Measurements from ENCODE around the gene ITM2B. TPM values are rescaled to one million over a fixed set of nuclear protein-coding genes. Genes with fewer than 3 reads are reported as not detected.
"Not testable (repeated sequence)": the region's sequence is repeated elsewhere in the genome, so short reads cannot be mapped to it uniquely, and the experiment has no call there.

The ITM2B gene
- polyA plus RNA-seq, 3 donors = 154 to 538 (median 387) TPM

DNA sequence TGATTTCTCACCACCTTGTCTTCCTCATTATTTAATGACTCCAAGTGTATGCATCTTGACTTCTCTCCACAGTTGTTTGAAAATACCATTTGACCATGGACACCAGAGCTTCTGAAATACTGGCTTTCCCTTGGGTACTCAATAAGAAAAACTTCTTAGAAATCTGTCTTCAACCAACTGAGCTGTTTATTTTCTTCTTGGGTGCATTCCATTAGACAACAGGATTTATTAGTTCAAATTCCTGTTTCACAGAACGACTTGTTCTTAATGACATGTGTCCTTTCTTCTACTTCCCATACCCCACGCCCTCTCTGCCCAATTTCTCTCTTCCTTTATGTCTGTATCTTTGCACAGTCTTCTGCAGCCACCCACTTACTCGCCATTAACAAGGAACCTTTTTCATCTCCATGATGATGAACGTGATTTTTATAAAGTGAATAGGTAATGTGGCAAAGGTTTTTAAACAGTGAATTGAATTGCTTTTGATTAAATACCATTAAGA, 11.3 kb upstream of the ITM2B start:
- H3K27ac ChIP-seq (ENCODE audit: low read depth, low read length) = peak overlapping the region; percentile 16
- 37 to 71% (median 42%) methylated on average over 4 of the region's 4 CpGs for WGBS, 3 donors

DNA sequence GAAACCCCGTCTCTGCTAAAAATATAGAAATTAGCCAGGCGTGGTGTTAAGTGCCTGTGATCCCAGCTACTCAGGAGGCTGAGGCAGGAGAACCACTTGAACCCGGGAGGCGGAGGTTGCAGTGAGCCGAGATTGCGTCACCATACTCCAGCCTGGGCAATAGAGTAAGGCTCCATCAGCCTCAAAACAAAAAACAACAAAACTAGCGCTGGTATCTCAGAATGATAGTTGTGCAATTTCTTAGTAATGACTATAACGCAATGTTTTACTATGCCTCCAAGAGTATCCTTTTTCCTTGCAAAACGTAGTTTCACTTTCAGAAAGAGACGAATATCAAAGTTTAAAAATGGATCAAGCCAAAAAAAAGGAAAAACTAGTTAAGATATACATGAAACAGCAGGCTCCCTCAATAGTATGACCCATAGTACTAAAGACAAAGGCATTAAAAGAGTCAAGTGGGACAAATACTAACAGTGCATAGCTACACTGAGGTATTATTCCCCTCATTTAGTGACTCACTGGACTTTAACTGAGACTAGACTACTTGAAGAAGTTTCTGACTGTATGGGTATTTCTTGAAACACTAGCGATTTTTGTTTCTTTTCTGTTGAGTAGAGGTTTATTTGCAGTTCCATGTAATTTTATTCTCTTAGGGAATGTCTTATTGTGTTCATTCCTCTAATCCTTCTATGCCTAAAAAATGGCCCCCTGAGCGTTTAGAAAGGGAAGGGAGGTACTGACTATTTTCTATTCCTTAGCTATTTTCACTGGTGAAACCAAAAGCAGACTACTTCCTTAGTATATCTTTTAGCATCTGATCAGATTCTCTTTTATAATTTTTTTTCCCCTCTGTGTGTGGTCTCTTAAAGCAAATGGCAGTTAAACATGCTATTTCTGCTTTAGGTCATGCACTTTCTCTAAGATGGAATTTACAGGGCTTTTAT, 10.4 kb upstream of the ITM2B start:
- 23 to 80% (median 26%) methylated on average over 12 of the region's 12 CpGs for WGBS, 3 donors
- H3K27ac ChIP-seq (ENCODE audit: low read depth, low read length) = no peak overlapping the region

DNA sequence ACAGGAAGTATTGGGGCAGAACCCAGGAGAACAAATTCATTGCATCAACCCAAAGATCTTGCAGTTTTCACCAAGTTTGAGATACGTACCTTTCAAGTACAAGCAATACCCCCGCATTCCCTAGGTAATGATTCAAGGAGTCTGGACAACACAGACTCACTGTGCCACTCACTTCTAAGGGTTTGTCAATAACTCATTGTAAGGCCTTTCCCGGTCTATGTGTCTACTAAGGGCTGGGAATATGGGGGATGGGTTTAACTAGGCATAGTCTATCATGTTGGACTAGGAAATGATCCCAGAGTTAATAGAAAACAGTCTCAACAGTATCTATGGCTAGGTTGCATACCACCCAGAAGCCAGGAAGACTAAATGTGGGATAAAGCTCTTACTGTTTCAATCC, 8.3 kb upstream of the ITM2B start:
- no peak overlapping the region for H3K27ac ChIP-seq (ENCODE audit: low read depth, low read length)
- 82 to 85% (median 83%) methylated on average over 3 of the region's 3 CpGs for WGBS, 3 donors

DNA sequence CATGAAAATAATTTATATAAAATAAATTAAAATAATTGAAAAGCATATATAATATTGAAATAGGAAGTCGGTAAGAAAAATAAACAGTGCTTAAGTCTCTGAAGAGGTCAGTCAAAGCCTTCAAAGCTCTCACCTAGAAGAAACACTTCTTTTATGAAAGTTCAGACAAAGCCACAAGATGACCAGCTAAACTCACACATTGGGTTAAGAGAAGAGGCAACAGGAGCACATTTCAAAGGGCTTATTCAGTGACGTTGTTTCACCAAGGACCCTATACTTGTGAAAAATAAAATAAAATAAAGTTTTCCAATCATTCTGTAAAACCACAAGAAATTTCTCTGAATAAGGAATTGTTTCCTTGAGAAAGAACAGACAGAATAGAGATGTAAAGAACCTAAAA, 2.5 kb upstream of the ITM2B start:
- H3K27ac ChIP-seq (ENCODE audit: low read depth, low read length) = no peak overlapping the region
- 71 to 88% (median 87%) methylated on average over 2 of the region's 2 CpGs for WGBS, 3 donors

DNA sequence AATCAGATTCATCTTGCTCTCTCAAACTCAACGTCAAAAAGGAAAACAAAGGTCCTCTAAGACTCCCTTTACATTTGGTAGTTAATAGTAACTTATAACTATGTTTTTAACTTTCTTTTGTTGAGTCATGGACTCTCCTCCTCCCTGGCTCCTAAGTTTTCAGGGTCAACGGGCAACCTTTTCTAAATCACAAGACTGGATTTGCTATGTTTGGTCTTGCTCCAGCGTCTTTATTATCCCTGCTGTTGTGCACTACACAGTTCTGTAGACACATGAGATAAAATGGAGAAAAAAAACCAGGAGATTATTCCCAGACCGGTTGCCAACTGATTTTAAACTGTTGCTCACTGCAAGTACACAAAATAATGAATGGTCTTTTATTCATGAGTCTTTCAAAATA, 1.9 kb upstream of the ITM2B start:
- 14 to 59% (median 46%) methylated on average over 4 of the region's 4 CpGs for WGBS, 3 donors
- no peak overlapping the region for H3K27ac ChIP-seq (ENCODE audit: low read depth, low read length)

DNA sequence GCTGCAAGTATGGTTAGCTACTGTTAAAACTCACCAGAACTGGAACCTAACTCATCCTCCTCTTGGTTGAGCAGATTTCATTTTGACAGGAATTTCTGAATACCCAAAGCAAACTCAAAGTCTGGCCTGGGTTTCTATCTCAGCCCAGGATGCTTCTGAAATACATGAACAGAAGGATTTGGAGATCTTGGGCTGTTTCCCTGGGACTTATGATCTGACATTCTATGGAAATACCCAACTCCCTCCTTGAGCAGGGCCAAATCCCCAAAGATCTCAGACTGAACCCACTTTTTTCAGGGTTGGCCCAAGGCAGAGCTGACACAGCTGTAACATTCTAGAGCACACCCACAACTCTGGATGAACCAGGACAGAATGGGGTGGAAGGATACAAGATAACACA, 1.1 kb upstream of the ITM2B start:
- H3K27ac ChIP-seq (ENCODE audit: low read depth, low read length) = no peak overlapping the region

DNA sequence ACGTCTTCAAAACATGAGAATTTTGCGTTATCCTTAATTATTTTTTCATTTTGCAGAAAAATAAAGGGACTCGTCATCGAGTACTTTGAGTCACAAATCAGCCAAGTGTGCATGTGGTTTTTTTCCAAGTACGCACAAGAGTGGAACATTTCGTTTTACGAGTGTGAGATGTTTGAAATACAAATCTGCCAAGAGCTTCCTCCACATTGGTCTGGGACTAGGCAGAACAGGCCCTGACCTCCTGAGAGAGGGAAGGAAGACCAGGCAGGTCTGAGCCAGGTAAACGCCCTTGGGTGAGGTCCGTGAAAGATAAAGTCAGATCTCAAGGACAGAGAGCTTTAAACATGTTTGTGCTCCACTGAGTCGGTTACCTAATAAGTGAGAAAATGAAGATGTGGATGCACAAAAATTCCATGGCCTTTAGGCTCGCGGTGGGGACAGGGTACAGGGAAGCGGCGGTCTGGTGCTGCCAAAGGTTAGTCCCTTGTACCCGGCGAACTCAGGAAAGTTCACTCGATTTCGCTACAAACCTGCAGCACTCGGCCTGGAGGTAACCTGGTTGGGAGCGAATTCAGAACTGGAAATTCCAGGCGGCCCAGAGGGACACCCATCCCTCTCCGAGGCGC, 473 bp upstream of the ITM2B start:
- H3K27ac ChIP-seq (ENCODE audit: low read depth, low read length) = no peak overlapping the region
- 13 to 15% (median 14%) methylated on average over 23 of the region's 23 CpGs for WGBS, 3 donors

DNA sequence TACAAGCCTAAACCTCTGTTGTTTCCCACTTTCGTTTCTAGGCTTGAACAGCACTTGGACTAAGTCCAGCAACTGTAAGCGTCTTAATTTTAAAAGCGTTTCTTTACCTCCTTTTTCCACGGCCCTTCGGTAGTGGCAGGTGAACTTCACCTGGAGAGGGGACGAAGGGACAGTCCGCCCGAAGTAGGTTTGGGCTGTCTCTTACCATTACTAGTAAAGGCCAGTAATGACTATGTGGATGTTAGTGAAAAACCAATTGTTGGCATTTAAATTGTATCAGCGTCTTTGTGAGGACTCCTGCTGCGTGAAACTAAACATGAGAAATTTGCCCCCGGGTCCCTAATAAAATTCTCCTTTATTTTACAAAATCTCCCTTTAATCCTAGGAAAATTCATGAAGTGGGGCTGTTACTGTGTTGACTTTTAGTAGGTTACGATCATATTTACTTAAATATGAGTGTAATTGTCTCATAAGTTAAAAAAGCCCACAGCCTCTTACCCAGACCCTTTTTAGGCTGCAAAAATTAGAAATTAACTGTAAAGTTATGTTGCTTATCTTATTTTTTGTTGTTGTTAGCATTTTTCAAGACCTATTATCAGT, 983 bp downstream of the ITM2B start:
- 0 to 1% (median 1%) methylated on average over 12 of the region's 12 CpGs for WGBS, 3 donors
- H3K27ac ChIP-seq (ENCODE audit: low read depth, low read length) = no peak overlapping the region

DNA sequence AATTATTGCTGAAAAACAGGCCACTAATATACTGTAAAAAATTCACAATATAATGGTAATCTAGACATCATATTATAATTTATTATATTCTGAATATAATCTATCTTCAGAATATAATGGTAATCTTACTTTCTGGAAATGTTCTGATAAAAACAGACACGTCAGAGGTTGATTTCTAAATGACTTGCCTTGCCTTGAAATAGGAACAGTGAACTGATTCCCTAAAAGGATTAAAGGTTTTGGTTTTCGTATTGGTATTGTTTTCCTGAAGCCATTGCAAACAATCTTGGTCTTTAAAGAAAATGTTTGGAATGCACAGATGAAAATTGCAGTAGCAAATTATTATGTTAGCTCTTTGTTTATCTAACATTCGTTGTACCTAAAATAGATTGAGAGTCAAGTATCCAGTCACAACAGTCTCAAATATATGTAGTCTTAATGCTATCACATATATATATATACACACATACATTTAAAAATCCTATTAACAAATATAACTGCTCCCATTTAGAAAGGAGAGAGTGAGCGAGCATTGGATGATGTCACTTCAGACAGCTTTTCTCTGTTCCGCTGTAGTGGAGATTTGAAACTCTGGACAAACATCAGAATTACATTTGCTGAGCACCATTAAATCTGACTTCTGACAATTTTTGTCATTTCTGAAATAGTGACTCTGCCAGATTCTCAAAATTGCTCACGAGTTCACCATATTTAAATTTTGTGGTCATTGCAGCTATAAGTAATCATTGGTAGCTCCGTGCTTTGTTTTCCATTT, 1.7 kb downstream of the ITM2B start:
- 4 to 10% (median 8%) methylated on average over 7 of the region's 7 CpGs for WGBS, 3 donors
- peak overlapping the region; percentile 49 for H3K27ac ChIP-seq (ENCODE audit: low read depth, low read length)

DNA sequence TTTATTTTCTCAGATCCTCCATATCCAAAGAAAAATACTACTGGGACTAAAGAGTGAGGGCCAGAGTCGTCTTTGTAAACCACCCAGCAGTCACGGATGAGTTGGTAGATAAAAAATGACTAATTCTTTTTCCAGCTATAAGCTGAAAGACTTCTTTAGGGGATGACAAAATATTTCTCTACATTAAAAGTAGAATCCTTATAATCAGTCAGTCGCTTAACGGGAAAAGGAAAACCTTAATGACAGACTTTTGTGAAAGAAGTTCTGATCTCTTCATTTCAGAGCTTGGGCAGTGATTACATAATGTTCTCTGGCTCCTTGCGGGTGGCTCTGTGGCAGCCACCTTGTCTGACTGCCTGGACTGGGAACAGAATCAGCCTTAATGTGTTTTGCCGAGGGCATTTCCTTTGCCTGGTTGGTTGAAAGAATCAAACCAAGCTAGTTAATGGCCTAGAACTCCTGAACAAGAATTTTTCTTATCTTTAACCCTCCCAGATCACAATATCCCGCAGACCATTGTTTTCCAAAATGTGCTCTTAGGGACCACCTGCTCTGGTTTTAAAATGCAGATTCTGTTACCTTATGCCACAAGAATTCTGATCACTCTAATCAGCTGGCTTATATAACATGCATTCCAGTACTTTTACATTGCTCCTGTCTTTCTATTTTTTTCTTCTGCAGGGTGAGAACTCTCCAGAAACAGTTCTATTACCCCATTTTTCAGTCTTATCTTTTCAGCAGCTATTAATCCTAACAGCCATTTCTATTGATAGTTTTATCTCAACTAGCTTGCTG, 2.5 kb downstream of the ITM2B start:
- 6 to 12% (median 11%) methylated on average over 7 of the region's 7 CpGs for WGBS, 3 donors

DNA sequence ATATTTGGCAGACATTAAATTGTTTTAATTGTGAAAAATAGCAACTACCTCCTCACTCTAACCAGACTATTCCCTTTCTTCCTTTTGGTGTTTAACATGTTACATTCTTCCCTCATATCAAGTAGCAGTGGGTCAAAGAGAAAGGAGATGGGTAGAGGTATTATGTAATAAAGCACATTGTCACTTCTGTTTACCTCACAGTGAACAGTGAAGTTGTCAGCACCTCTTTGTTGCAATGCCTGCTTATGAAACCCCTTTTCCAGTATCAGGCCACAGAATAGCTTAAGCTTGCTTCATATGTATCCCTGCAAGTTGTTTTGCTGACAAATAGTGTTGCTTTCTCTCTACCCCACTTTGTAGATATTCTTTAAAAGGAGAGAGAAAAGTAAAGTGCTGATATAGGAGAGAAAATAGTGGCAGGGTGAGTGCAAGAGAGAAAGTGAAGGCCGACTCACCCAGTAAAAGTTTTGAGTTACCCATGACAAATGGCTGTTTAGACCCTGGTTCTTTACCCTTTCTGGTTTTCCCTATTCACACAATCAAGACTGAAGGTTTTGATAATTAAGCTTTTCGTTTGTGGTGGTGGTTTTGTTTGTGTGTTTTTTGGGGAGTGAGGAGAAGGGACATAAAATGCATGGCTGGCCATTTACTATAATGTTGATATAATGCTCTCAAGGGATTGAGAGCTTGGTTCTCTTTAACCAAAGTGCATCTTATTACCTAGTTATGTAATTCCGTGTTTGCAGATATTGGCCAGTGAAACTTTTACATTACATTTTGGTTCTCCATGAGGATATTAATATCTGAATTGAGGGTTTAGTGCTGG, 3.7 kb downstream of the ITM2B start:
- WGBS, 3 donors = 17 to 21% (median 18%) methylated on average over 3 of the region's 3 CpGs
- H3K27ac ChIP-seq (ENCODE audit: low read depth, low read length) = no peak overlapping the region

More for the DNA sequence above, 2.5 kb downstream of the ITM2B start:
- peak overlapping the region; percentile 49 for H3K27ac ChIP-seq (ENCODE audit: low read depth, low read length)

DNA sequence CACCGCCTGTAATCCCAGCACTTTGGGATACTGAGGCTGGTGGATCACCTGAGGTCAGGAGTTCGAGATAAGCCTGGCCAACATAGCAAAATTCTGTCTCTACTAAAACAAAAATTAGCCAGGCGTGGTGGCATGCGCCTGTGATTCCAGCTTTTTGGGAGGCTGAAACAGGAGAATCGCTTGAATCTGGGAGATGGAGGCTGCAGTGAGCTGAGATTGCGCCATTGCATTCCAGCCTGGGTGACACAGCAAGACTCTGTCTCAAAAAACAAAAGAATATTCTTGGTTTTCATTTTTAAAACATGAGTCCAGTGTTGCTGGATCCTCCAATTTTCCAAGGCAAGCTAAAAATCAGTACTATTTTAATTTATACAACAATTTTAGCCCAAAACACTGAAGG, 6.4 kb downstream of the ITM2B start:
- WGBS, 3 donors = 96 to 97% (median 96%) methylated on average over 6 of the region's 6 CpGs
- H3K27ac ChIP-seq (ENCODE audit: low read depth, low read length) = not testable (repeated sequence)

DNA sequence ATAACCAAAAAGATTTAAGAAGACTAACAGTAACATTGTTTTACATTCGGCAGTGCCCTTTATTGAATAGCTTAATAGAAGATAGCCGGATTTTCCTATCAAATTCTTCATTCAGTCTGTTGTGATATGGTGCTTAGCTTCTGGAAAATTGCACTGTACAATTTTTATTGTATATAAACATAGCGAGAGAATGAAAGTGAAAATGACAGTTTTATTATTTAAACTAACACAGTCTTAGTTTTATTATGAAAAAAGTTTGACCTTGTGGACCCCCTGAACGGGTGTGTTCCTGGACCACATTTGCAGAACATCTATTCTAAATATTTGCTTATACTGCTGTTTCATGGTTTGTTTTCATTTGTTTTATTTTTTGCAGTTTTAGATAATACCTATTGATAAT, 8.6 kb downstream of the ITM2B start:
- no peak overlapping the region for H3K27ac ChIP-seq (ENCODE audit: low read depth, low read length)
- 42 to 68% (median 63%) methylated on average over 4 of the region's 4 CpGs for WGBS, 3 donors

DNA sequence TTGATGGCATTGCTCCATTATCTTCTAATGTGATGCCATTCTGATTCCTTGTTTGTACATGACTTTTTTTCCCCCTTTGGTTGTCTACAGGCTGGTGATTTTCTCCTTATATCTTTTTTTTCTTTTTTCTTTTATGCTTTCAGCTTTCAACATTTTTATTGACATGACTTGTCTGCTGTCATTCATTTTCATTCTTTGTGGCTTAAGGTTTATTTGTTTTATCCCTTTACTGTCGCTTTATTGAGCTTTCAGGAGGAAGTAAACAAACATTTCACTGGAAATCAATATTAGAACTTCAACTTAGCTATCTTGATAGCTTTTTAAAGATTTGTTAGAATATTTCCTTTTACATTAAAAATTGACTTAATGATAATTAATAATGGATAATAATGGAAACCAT, 9.7 kb downstream of the ITM2B start:
- WGBS, 3 donors = 34 to 91% (median 87%) methylated on average over 1 of the region's 1 CpG
- H3K27ac ChIP-seq (ENCODE audit: low read depth, low read length) = no peak overlapping the region

DNA sequence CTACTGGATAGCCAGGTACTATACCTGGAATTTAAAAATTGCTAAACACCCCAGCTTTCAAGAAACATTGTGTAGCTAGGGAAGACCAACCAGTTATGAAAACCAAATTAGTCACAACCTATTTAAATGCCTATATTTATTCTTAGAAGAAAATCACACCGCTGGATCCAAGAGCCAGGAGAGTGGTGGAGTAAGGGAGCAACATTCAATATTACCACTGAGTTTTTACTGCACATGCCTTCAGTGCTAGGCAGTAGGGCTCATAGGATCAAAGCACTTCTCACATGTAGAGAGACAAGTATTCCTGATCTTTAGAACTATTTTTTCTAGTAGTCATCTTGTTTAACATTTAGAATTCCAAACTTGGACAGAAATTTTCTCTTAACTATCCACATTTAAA, 11.2 kb downstream of the ITM2B start:
- no peak overlapping the region for H3K27ac ChIP-seq (ENCODE audit: low read depth, low read length)
- WGBS, 3 donors = 83 to 92% (median 84%) methylated on average over 1 of the region's 1 CpG

DNA sequence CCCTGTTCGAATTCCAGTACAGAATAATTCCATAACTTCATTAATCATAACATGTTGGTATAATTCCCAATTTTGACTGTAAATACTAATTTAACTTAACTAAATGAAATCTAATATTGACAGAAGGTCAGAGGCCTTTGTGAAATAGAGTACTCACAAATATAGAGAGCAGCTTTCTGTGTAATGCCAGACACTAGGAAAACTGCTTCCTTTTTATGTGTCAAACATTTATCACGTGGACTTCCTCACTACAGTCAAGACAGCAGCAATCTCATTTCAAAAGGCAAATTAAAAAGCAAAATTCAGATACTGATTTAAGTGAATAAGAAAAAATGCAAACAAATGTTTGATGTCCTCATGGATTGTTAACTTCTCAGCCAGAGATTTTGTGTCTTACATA, 13.1 kb downstream of the ITM2B start:
- 30 to 47% (median 39%) methylated on average over 2 of the region's 2 CpGs for WGBS, 3 donors
- no peak overlapping the region for H3K27ac ChIP-seq (ENCODE audit: low read depth, low read length)

DNA sequence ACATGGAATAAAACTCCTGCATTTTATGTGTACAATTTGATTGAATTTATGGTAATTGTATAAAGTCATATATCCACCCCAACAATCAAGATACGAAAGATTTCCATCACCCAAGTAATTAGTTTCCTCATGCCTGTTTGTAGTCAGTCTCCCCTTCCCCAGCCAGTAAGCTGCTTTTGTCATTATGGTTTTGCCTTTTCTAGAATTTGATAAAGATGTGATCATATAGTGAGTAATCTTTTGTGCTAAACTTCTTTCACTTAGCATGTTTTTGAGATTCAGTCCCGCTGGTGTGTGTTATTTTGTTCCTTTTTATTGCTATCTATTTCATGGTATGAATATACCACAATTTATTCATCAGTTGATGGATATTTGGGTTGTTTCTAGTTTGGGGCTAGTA, 16.0 kb downstream of the ITM2B start:
- 92 to 94% (median 93%) methylated on average over 2 of the region's 2 CpGs for WGBS, 3 donors
- H3K27ac ChIP-seq (ENCODE audit: low read depth, low read length) = no peak overlapping the region
